DND-41 (cell line): ENCODE measurements around the gene RESF1.

Source experiments
- ATAC-seq: fragments of 200-7000 bp; cut with Tn5 transposase; 3 replicates; pipeline ENCODE4 v1.9.1; 2021; ENCODE audit warnings: low read depth; ENCODE audit not compliant: insufficient read depth
- DNase-seq: peaks from one replicate; pipeline ENCODE4 v3.0.0-alpha.2; 2020
- H2AFZ ChIP-seq: 2 replicates; pipeline ENCODE4 v1.6.0; 2012; ENCODE audit warnings: low read depth, low read length
- H3K27ac ChIP-seq: 2 replicates; pipeline ENCODE4 v1.5.1; 2012; ENCODE audit warnings: low read length, inconsistent platforms
- H3K27me3 ChIP-seq: fragments of 200-600 bp; sonication (generic); 2 replicates; pipeline ENCODE4 v1.6.0; 2012; ENCODE audit warnings: low read length, mild to moderate bottlenecking, inconsistent platforms; ENCODE audit not compliant: insufficient read depth, poor library complexity
- H3K36me3 ChIP-seq: 2 replicates; pipeline ENCODE4 v1.5.1; 2012; ENCODE audit warnings: low read length, inconsistent platforms; ENCODE audit not compliant: insufficient read depth
- H3K4me1 ChIP-seq: 2 replicates; pipeline ENCODE4 v1.5.1; 2012; ENCODE audit warnings: mild to moderate bottlenecking, low read length; ENCODE audit not compliant: insufficient read depth
- H3K4me2 ChIP-seq: 2 replicates; pipeline ENCODE4 v1.6.0; 2012; ENCODE audit warnings: mild to moderate bottlenecking, moderate library complexity, low read length, inconsistent platforms; ENCODE audit not compliant: insufficient read depth
- H3K4me3 ChIP-seq, 2 experiments: fragments of 200-600 bp in 1 of 2; shearing (Covaris generic) in 1 of 2; 2 replicates each; pipeline ENCODE4 v1.5.1; 2012 to 2016; ENCODE audit warnings: inconsistent platforms in 2 of 2, low read length in 2 of 2, mild to moderate bottlenecking in 2 of 2, low read depth in 1 of 2, moderate library complexity in 1 of 2
- H3K79me2 ChIP-seq: 2 replicates; pipeline ENCODE4 v1.6.0; 2012; ENCODE audit warnings: low read length, inconsistent platforms; ENCODE audit not compliant: insufficient read depth
- H3K9ac ChIP-seq: 2 replicates; pipeline ENCODE4 v1.6.0; 2012; ENCODE audit warnings: low read depth, mild to moderate bottlenecking, inconsistent platforms, low read length, moderate library complexity
- H3K9me3 ChIP-seq: 2 replicates; pipeline ENCODE4 v1.5.1; 2012; ENCODE audit warnings: low read length, moderate library complexity, mild to moderate bottlenecking, inconsistent platforms; ENCODE audit not compliant: insufficient read depth, severe bottlenecking
- H4K20me1 ChIP-seq: 2 replicates; pipeline ENCODE4 v1.6.0; 2012; ENCODE audit warnings: low read length; ENCODE audit not compliant: insufficient read depth
- CTCF ChIP-seq: IDR thresholded peaks from 2 replicates; pipeline ENCODE4 v1.5.1; 2012; ENCODE audit warnings: borderline replicate concordance, low read length, moderate library complexity, mild to moderate bottlenecking; ENCODE audit not compliant: poor library complexity, severe bottlenecking; ENCODE audit errors: extremely low read depth
- EZH2 ChIP-seq: IDR thresholded peaks from 3 replicates; pipeline ENCODE4 v1.6.1; 2012; ENCODE audit warnings: borderline replicate concordance, low read depth, mild to moderate bottlenecking, moderate library complexity, low read length, inconsistent platforms; ENCODE audit not compliant: severe bottlenecking

The RESF1 gene

DNA sequence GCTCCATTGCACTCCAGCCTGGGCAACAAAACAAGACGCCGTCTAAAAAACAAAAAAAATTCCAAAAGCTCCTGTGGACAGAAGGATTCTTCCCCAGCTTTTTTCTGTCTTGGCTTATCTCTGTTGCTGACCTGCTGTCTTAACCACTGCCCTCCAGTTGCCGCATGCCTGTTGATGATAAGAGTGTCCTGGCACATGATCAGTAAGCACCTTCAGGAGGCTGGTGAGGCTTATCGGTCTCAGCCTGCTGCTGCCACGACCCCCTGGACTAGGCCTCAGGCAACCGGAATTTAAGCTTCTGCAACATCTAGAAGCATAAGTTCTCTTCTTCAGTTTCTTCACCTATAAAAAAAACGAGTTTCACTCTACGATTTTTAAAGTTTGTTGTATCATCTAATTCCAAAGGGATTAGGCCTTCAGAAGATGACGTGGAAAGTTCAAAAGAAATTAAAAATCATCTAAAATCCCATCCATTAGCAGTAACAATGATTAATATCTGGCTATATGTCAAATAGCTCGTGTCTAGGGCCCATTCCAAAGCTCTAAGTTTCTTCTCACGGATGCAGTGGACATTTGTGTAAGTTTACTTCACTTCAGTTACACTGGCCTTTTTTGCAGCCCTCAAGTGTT lies 46.4 kb downstream of the RESF1 start:
- no peaks in the 10 kb centered on the region for H3K9me3 ChIP-seq
- DNase-seq (no peak), ATAC-seq (no peak)
- no peak overlapping the region for H3K4me2 ChIP-seq
- H3K4me1 ChIP-seq = no peaks in the 10 kb centered on the region
- H3K4me3 ChIP-seq = no peak overlapping the region
- H3K27ac ChIP-seq = no peak overlapping the region
- peaks cover 6% of the 10 kb centered on the region; the same call in 1 of the 2 replicates for H3K36me3 ChIP-seq
- TF ChIP-seq EZH2 (no peak), CTCF (no peak)
- no peaks in the 10 kb centered on the region for H3K79me2 ChIP-seq
- no peaks in the 10 kb centered on the region for H4K20me1 ChIP-seq
- no peak overlapping the region for H2AFZ ChIP-seq
- H3K27me3 ChIP-seq = no peaks in the 10 kb centered on the region
- H3K9ac ChIP-seq = no peak overlapping the region
